OCI-LY3 (cell line): ENCODE data around the gene N4BP2.

ENCODE experiments used
- CTCF ChIP-seq: fragments of 200-600, 300-600 bp; sonication (generic); IDR thresholded peaks from 2 replicates; pipeline ENCODE4 v1.5.1; 2014; ENCODE audit warnings: antibody characterized with exemption, low read length, low read depth
- EZH2phosphoT487 ChIP-seq: fragments of 200-600 bp; shearing (Covaris generic); IDR thresholded peaks from 2 replicates; pipeline ENCODE4 v1.6.1; 2018; ENCODE audit warnings: antibody characterized with exemption, mixed run types, low read depth

- no peak for TF ChIP-seq CTCF
- no peak for TF ChIP-seq EZH2phosphoT487
These were observed 138.0 kb downstream of the N4BP2 start for GRCh38 chr4:40194602-40195161.
